ENCODE data around the gene COL5A1. TPM values are rescaled to one million over a fixed set of nuclear protein-coding genes. Genes with fewer than 3 reads are reported as not detected.
"Not testable (repeated sequence)": the region's sequence is repeated elsewhere in the genome, so short reads cannot be mapped to it uniquely, and the experiment has no call there.

The COL5A1 gene
- total RNA-seq, 4 donors from 2014 or later, result 13.3 to 55.0 (median 27.0) TPM

GRCh38 chr9:134855231-134855899, 213.8 kb downstream of the COL5A1 start:
- ATAC-seq (ENCODE audit: low FRiP score) (no peak), DNase-seq (ENCODE audit: low spot score) (no peak)
- no peak for TF ChIP-seq CTCF (IDR thresholded peaks at IDR 0.05)

GRCh38 chr9:134855900-134856377, 214.3 kb downstream of the COL5A1 start:
- TF ChIP-seq CTCF (IDR thresholded peaks at IDR 0.05), result no peak
- DNase-seq (ENCODE audit: low spot score) (no peak), ATAC-seq (ENCODE audit: low FRiP score) (no peak)

- ATAC-seq (ENCODE audit: low FRiP score); DNase-seq (ENCODE audit: low spot score): not testable (repeated sequence)
Observed at GRCh38 chr9:134857451-134857850, 215.8 kb downstream of the COL5A1 start.

GRCh38 chr9:134858051-134858841, 216.6 kb downstream of the COL5A1 start:
- no peak for ATAC-seq (ENCODE audit: low FRiP score)
- no peak for TF ChIP-seq CTCF (IDR thresholded peaks at IDR 0.05)
- DNase-seq (ENCODE audit: low spot score), result no peak

GRCh38 chr9:134860510-134860909, 218.9 kb downstream of the COL5A1 start:
- no peak for TF ChIP-seq CTCF (IDR thresholded peaks at IDR 0.05)
- ATAC-seq (ENCODE audit: low FRiP score), result no peak
- no peak for DNase-seq (ENCODE audit: low spot score)

GRCh38 chr9:134861595-134862334, 220.2 kb downstream of the COL5A1 start:
- ATAC-seq (ENCODE audit: low FRiP score) (no peak), DNase-seq (ENCODE audit: low spot score) (no peak)
- no peak for TF ChIP-seq CTCF (IDR thresholded peaks at IDR 0.05)

- DNase-seq (ENCODE audit: low spot score) (no peak), ATAC-seq (ENCODE audit: low FRiP score) (no peak)
- TF ChIP-seq CTCF (IDR thresholded peaks at IDR 0.05), result no peak
Observed at GRCh38 chr9:134863306-134863902, 221.8 kb downstream of the COL5A1 start.
